Glutamatergic neuron (in vitro differentiated cells): ENCODE data around the gene ASPG. TPM values are rescaled to one million over a fixed set of nuclear protein-coding genes. Genes with fewer than 3 reads are reported as not detected.
A peak's percentile ranks its signal among the peaks of the same experiment; 100 is the strongest.

ENCODE experiments used
- DNase-seq: peaks from one replicate; pipeline ENCODE4 v3.0.0; 2022
- H3K27ac Mint-ChIP-seq: one replicate; pipeline ENCODE4 v1.8.0; 2020; ENCODE audit warnings: mild to moderate bottlenecking, mixed read lengths, inconsistent platforms; ENCODE audit not compliant: unreplicated experiment
- H3K27me3 Mint-ChIP-seq: one replicate; pipeline ENCODE4 v1.8.0; 2020; ENCODE audit warnings: mild to moderate bottlenecking, moderate library complexity, mixed read lengths, inconsistent platforms; ENCODE audit not compliant: unreplicated experiment
- H3K36me3 Mint-ChIP-seq: one replicate; pipeline ENCODE4 v1.8.0; 2020; ENCODE audit warnings: mild to moderate bottlenecking, mixed read lengths, inconsistent platforms; ENCODE audit not compliant: unreplicated experiment
- H3K4me1 Mint-ChIP-seq: one replicate; pipeline ENCODE4 v1.8.0; 2020; ENCODE audit warnings: mild to moderate bottlenecking, low read depth, mixed read lengths, inconsistent platforms; ENCODE audit not compliant: unreplicated experiment
- H3K4me3 Mint-ChIP-seq: one replicate; pipeline ENCODE4 v1.8.0; 2020; ENCODE audit warnings: mild to moderate bottlenecking, mixed read lengths, inconsistent platforms; ENCODE audit not compliant: unreplicated experiment
- H3K9me3 Mint-ChIP-seq: one replicate; pipeline ENCODE4 v1.8.0; 2020; ENCODE audit warnings: mild to moderate bottlenecking, moderate library complexity, mixed read lengths, inconsistent platforms; ENCODE audit not compliant: unreplicated experiment
- total RNA-seq: library from RNA; stranded (reverse); fragmentation: NEBNext Ultra II Directional; extraction: Animal tissue kit (Norgen Biotek cat#: 25700); gene quantifications from one replicate; pipeline ENCODE4 v1.2.1, GENCODE V29; 2021; ENCODE audit not compliant: unreplicated experiment
- TF ChIP-seq, protein P1 (sequence below): fragments of 200-600 bp; sonication (generic); IDR thresholded peaks from one replicate; pipeline ENCODE4 v1.5.0; 2021; ENCODE audit not compliant: partially characterized antibody, unreplicated experiment

The ASPG gene
- total RNA-seq, 1 donor from 2014 or later, result not detected

- peaks cover 7% of the 10 kb centered on the region for H3K27me3 Mint-ChIP-seq
- peaks cover 7% of the 10 kb centered on the region for H3K36me3 Mint-ChIP-seq
- H3K9me3 Mint-ChIP-seq, result peaks cover 5% of the 10 kb centered on the region
- DNase-seq, result peak; percentile 18
- H3K4me3 Mint-ChIP-seq, result no peak overlapping the region
- H3K27ac Mint-ChIP-seq, result no peak overlapping the region
- H3K4me1 Mint-ChIP-seq, result peaks cover 2% of the 10 kb centered on the region
- TF ChIP-seq, protein P1, sequence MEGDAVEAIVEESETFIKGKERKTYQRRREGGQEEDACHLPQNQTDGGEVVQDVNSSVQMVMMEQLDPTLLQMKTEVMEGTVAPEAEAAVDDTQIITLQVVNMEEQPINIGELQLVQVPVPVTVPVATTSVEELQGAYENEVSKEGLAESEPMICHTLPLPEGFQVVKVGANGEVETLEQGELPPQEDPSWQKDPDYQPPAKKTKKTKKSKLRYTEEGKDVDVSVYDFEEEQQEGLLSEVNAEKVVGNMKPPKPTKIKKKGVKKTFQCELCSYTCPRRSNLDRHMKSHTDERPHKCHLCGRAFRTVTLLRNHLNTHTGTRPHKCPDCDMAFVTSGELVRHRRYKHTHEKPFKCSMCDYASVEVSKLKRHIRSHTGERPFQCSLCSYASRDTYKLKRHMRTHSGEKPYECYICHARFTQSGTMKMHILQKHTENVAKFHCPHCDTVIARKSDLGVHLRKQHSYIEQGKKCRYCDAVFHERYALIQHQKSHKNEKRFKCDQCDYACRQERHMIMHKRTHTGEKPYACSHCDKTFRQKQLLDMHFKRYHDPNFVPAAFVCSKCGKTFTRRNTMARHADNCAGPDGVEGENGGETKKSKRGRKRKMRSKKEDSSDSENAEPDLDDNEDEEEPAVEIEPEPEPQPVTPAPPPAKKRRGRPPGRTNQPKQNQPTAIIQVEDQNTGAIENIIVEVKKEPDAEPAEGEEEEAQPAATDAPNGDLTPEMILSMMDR, result no peak
These were observed 48.8 kb downstream of the ASPG start for GRCh38 chr14:104134061-104134965.

DNA sequence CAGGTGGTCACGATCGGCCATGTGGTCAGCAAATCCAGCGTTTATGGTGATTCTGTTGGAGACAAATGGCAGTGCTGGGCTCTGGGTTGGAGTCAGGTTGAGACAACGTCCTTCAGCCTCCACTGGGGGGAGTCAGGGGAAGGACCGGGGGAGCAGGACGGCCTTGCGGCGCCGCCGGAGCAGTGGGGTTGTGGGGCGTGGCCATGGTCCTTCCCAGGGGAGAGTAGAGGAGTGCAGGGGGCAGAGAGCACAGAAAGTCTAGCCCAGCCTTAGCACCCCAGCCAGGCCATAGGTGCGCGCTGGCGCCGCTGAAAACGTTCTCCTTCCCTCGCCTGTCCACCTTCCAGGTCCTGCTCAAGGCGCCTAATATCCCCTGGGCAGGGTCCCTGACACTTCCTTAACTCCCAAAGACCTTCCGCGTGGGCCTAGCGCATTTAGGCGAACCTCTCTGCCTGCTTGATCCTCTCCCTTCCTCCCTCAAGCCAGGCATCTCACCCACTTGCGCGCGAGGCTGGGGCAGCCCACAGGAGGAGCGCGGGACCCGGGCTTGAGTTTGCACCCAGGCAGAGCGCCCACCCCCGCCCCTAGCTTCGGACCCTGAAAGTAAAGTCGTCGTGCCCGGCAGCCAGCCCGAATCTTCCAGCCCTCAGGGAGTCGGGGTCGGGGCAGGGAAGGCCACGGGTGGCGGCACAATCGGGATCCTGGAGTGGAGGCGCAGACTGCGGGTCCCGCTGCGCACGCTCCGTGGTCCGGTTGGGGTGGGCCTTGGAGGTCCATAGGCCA is 49.8 kb downstream of the ASPG start:
- H3K36me3 Mint-ChIP-seq, result no peaks in the 10 kb centered on the region
- H3K27me3 Mint-ChIP-seq, result peaks cover 7% of the 10 kb centered on the region
- no peak overlapping the region for H3K27ac Mint-ChIP-seq
- peak; percentile 80 for DNase-seq
- TF ChIP-seq, protein P1, result peak; percentile 63
- peaks cover 4% of the 10 kb centered on the region for H3K9me3 Mint-ChIP-seq
- H3K4me1 Mint-ChIP-seq, result peaks cover 2% of the 10 kb centered on the region
- H3K4me3 Mint-ChIP-seq, result peak overlapping the region; percentile 45

DNA sequence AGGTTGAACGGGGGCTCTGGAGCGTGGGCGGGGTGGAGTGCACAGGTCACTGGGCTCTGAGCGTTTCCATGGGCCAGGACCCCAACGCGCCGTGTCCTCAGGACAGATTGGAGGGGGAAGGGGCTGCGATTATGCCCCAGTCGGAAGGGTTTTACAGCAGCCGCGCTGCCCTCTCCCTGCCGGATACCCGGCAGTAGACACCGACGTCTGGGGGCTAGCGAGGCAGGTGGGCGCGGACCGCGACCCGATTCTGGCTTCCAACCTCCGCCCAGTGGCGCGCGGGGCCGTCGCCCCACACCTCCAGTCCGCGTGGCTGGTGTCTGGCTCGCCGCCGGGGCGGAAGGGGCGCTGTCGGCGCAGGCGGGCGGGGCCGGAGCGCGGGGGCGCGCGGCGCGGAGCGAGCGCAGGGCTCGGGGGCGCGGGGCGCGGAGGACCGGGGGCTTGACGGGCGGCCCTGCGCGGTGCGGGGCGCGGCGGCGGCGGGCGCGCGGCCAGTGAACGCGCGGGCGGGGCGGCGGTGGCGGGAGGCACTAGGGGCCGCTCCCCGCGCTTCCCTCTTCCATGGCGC is 50.5 kb downstream of the ASPG start:
- DNase-seq, result peak; percentile 57
- H3K27ac Mint-ChIP-seq, result no peak overlapping the region
- TF ChIP-seq, protein P1, result no peak
- no peak overlapping the region for H3K4me3 Mint-ChIP-seq
- peaks cover 4% of the 10 kb centered on the region for H3K9me3 Mint-ChIP-seq
- H3K27me3 Mint-ChIP-seq, result peaks cover 5% of the 10 kb centered on the region
- peaks cover 2% of the 10 kb centered on the region for H3K4me1 Mint-ChIP-seq
- no peaks in the 10 kb centered on the region for H3K36me3 Mint-ChIP-seq

- H3K9me3 Mint-ChIP-seq, result peaks cover 4% of the 10 kb centered on the region
- no peak overlapping the region for H3K27ac Mint-ChIP-seq
- H3K4me1 Mint-ChIP-seq, result peaks cover 2% of the 10 kb centered on the region
- peak; percentile 38 for DNase-seq
- TF ChIP-seq, protein P1, result no peak
- no peaks in the 10 kb centered on the region for H3K36me3 Mint-ChIP-seq
- H3K4me3 Mint-ChIP-seq, result peak overlapping the region; percentile 70
- peaks cover 4% of the 10 kb centered on the region for H3K27me3 Mint-ChIP-seq
These were observed 51.2 kb downstream of the ASPG start for GRCh38 chr14:104136472-104137296.
